Activated CD8-positive, alpha-beta memory T cell treated with anti-CD3 and anti-CD28 coated beads, Interleukin-2, amount 50 U/mL, for 1 hour (primary cell): ENCODE results near the gene RHBDL3.
"Not testable (repeated sequence)": the region's sequence is repeated elsewhere in the genome, so short reads cannot be mapped to it uniquely, and the experiment has no call there.

ENCODE experiments used
- DNase-seq: peaks from one replicate; pipeline ENCODE4 v3.0.0-alpha.2; 2020; ENCODE audit errors: extremely low read depth

The RHBDL3 gene

GRCh38 chr17:32265192-32265923 is at the start of gene RHBDL3:
TSS of gene RHBDL3 (plus strand) at chr17:32265832. CDS start at chr17:32266190, 358 bp downstream.
- no peak for DNase-seq

DNA sequence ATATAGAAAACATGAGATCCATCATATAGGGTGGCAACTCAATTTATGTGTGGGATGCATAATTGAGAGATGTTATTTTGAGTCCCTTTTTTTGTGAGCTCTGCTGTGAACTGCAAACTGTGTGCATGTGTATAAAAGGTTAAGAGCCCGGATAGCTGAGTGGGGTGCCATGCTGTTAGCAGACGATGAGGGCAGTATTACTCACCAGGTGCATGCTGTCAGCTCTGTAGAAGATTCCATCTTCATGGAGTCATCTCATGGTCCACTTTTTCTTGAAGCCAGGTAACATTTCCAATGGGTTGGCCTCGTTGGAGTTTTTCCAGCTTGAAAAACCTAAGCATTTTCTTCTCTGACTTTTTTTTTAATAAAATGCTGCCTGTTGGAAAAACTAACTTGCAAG is 43.0 kb upstream of the RHBDL3 start:
- no peak for DNase-seq

- DNase-seq, result no peak
These were observed 41.9 kb upstream of the RHBDL3 start for GRCh38 chr17:32223703-32224102.

- no peak for DNase-seq
These were observed 38.7 kb upstream of the RHBDL3 start for GRCh38 chr17:32226886-32227285.

- no peak for DNase-seq
These were observed 37.7 kb upstream of the RHBDL3 start for GRCh38 chr17:32227910-32228309.

DNA sequence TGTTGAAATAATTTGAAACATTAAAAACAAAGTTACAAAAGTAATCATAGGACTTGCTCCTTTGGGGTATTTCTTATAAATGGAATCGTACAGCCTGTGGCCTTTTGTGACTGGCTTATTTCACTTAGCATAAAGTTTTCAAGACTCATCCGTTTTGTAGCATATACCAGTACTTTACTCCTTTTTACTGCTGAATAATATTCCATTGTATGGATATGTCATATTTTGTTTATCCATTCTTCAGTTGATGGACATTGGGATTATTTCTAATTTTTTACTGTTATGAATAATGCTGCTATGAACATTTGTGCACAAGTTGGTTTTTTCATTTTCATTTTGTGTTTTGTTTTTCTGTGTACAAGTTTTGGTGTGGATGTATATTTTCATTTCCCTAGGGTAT is 30.0 kb upstream of the RHBDL3 start:
- no peak for DNase-seq

DNA sequence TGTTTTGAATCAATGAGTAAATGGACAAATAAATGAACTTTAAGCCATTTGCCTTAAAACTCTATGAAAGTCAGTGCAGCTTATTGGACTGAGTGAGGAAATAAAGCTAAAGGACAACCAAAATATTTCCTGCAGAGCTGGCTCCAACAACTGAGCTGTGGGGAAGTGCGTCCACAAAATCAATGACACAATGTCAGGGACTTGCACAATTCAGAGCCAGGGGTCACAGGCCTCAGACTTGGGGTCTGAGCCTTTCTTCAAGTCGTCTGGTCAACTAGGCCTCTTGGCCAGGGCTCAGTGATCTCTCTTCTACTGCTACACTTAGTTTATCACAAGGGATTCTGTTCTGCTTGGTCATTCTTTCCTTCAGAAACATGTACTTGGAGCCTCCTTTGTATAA is 26.2 kb upstream of the RHBDL3 start:
- DNase-seq, result no peak

- DNase-seq, result no peak
These were observed 24.9 kb upstream of the RHBDL3 start for GRCh38 chr17:32240750-32241149.

DNA sequence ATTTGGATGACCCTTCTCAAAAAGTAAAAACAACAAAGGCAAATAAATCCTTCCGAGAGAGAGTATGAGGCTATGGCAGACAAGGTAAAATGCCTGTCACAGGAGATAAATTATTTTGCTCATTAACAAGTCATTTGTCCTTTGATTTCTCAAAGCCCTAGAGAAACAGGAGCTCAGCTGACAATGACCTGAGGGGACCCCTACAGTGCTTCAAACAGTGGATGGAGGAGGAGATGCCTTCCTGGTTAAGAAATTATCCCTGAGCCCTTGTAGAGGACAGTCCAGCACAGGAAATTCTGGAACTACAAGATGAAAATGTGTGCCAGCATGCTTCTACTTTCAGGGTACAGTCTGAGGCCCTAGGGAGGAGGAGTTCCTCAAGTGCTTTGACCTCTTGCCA is 24.0 kb upstream of the RHBDL3 start:
- no peak for DNase-seq

DNA sequence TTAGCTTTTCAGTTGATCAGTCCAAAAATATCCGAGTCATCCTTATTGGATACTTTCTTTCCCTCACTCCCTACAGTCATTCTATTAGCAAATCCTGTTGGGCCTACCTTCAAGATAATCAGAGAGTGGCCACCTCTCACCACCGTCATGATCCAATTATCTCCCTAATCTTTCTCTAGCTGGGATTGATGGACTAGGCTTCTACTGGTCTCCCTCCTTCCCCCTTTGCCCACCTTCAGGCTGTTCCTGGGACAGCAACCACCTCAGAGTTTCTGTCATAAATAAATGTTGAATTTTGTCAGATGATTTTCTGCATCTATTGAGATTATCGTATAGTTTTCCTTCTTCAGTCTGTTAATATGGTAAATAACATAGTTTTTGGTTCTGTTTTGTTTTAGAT is 16.2 kb upstream of the RHBDL3 start:
- DNase-seq, result no peak

- DNase-seq, result peak; percentile 19
These were observed 12.5 kb upstream of the RHBDL3 start for GRCh38 chr17:32253117-32253611.

DNA sequence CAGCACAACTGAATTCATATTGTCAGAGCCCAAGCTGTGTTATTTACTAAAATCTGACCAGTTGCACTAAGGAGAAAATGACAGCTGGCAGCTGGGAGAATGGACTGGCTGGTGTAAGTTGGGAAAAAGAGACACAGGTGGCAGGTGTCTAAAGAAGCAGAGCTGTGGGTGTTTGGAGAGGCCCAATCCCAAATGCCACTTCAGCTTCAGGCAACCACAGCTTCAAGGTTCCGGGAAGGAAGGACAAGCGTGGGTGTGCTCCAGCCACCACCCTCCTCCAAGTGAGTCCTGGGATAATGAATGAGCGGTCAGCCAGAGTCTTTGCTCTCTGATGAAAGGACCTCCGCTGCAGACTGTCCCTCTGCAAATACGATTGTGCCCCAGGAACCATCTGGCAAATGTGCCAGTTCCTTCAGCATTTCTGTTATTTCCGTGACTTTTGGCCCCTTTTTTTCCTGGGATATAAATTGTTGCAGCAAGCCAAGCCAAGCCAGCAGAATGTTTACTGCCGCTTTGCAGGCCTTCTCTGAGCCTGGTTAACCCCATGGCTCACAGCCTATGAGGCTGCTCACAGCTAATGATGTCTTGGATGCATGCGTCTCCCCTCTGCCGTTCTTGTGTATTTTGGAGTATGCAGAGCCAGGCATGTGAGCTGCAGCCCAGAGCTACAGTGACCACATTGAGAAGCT is 9.5 kb upstream of the RHBDL3 start:
- DNase-seq, result no peak

GRCh38 chr17:32256701-32257019 is 9.0 kb upstream of the RHBDL3 start:
- DNase-seq, result no peak

DNA sequence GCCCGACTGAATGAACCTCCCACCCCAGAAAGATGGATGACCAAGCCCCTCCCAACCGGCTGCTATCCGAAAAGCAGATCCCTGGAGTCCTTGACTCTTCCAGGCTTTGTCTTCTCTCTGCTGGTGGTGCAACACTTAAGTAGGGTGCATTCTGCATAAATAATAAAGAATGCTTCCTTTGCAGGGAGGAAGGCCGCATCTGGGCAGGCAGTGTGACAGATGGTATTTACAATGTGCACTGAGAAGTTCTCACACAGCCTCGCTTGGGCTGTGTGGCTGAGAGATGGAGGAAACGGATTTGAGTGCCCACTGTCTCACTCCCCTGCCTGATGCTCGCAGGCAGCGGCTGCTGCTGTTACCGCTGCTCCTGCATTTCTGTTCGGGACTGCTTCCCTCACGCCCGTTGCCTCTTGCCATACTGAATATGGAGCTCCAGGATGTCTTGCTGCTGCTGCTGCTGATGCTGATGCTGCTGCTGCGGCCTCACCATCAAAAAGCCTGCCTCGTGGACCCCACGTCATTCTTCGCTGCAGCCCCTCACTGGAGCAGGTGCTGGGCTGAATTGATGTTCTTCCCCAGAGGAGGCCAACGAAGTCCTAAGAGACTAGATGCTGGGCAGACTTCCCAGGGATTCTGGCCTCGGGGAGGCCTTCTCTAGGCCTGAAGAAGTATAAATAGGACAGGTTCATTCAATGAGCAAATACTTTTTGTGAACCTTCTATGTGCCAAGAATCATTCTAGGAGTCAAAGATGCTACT is 7.1 kb upstream of the RHBDL3 start:
- DNase-seq, result no peak

DNA sequence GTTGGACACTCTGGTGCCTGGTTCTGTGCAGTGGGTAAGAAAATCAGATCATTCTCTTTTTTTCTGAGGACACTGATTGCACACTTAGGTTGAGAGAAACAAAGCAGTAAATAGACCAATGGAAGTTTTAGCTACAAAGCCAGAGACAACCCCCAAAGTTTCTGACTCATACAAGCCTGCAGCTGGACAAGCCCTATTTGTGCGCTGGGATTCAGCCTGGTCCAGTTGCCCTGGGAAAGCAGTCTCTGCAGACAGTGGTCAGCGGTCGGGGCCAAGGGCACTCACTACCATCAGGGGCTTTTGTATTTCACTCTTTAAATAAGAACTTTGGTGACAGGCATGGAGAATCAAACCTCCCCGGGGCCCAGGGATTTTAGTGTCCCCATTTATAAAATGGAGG is 6.0 kb upstream of the RHBDL3 start:
- DNase-seq, result no peak

DNA sequence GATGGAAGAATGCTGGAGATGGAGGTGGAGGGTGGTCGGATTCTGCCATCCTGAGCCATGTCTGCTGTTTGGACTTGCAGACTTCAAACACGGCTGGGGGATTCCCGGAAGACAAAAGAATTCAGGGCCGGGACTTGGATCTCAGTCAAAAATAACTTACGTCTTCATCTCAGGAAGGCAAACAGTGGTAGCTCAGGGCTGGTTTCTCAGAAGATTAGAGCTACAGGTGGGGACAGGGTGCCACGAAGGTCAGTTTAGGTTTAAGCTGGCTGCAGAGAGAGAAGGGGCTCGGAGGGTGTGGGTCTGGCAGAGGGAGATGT is 4.3 kb upstream of the RHBDL3 start:
- DNase-seq, result no peak

DNA sequence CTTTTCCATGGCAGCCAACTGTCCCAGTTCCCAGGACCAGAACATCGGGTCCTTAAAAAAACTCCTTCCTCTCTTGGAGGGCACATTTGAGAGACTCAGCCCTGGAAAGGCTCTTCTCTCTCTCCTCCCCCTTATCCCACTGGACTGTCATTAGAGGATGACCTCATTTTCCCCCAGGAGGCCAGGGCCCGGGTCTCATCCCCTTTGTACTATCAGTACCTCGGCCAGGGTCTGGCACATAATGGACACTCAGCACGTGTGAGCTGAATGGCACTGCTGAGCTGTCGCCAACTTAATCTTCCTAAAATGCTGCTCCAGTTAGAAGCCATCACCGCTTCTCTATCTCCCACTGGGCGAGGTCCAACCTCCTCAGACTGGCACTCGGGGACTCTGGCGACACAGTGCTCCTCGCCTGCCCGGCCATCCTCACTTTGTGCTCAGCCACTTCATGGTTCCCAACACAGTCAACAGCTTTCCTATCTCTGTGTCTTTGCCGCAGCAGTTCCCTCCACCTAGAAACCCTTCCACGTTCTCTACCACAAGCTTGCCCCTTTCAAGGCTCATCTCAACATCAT is 3.6 kb upstream of the RHBDL3 start:
- DNase-seq, result no peak

DNA sequence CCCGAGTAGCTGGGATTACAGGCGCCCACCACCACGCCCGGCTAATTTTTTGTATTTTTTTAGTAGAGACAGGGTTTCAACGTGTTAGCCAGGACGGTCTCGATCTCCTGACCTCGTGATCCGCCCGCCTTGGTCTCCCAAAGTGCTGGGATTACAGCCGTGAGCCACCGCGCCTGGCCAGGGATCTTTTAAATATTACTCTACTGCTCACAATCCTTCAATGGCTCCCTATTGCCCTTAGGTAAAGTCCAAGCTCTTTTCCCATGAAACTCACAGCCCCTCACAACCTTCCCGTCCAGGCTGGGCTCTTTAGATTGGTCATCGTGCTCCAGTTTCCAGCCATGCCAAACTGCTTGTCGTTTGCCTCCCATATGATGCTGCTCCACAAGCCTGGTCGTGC is 2.1 kb upstream of the RHBDL3 start:
- not testable (repeated sequence) for DNase-seq

DNA sequence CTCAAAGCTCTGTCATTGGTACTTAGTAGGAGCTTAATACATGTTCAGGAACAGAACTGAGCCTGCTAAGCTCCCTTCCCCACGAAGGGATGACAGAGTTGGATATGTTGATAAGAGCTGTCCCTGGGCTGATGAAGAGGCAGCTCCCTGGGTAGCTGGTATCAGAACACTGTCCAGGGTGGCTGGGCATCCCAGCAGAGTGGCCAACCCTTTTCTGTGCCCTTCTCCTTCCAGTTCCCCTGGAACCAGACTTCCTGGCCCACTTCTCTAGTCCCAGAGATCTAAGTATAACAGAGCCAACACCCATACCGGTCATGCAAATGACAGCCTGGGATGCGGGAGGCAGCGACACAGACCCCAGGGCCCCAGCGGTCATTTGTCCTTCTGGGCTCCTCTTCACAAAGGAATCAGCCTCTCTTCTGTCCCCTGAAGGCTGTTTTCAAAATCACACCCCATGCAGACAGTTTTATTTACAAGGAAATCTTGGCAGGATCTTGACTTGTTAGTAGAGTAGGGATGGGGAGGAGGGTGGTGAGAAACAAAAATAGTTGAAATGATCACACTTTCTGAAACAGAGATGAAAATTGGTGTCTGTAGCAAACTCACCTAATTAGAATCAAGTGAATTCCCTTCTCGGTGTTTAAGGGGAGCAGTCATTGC is 1.4 kb upstream of the RHBDL3 start:
- DNase-seq, result no peak

GRCh38 chr17:32264823-32265191 is 825 bp upstream of the RHBDL3 start:
- DNase-seq, result no peak

GRCh38 chr17:32266051-32266388 is 388 bp downstream of the RHBDL3 start:
- DNase-seq, result no peak
